Breast epithelium (tissue), 3 donors: Measurements from ENCODE around the gene ZNF516.

Experiments
- CTCF ChIP-seq, 3 donors: fragments of 450-650 bp; IDR thresholded peaks; one replicate each; pipeline ENCODE4 v1.5.1; 2016 to 2017; ENCODE audit warnings: antibody characterized with exemption in 3 of 3, mild to moderate bottlenecking in 3 of 3, moderate library complexity in 3 of 3
- POLR2A ChIP-seq: fragments of 450-650 bp; IDR thresholded peaks from one replicate; pipeline ENCODE4 v1.6.1; 2016; ENCODE audit warnings: antibody characterized with exemption, mild to moderate bottlenecking, moderate library complexity
- POLR2AphosphoS5 ChIP-seq, 3 donors: sonication (generic); formaldehyde crosslinking; IDR thresholded peaks; one replicate each; pipeline ENCODE4 v1.6.1; 2017; ENCODE audit warnings: antibody characterized with exemption in 3 of 3

- TF ChIP-seq CTCF (IDR thresholded peaks at IDR 0.05): no peak
- no peak for TF ChIP-seq POLR2A
- TF ChIP-seq POLR2AphosphoS5 (IDR thresholded peaks at IDR 0.05): no peak
These were observed 100.1 kb downstream of the ZNF516 start for GRCh38 chr18:76394780-76395476.
